ENCODE data around the gene EYS.

The EYS gene

DNA sequence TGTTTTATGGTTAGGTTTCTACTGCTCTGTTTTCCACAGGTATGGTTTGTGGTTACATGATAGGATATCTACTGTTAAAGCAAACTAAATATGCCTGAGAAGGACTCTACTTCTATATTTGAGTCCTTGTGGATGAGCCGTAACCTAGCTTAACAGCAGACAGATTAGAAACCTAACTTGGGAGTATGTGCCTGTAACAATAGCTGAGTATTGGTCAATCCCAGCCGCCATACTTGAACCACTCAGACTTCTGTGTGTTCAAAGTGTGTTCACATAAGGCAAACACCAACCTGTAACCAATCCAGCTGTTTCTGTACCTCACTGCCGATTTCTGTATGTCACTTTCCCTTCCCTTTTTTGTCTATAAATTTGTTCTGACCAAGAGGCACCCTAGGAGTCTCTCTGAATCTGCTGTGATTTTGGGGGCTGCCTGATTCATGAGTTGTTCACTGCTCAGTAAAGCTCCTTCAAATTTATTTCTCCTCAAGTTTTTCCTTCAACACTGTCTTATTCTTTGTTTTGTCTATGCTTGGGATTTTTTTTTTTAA, 2034.4 kb downstream of the EYS start:
- no peak for DNase-seq (ENCODE audit: low read depth in 2 of 2)

DNA sequence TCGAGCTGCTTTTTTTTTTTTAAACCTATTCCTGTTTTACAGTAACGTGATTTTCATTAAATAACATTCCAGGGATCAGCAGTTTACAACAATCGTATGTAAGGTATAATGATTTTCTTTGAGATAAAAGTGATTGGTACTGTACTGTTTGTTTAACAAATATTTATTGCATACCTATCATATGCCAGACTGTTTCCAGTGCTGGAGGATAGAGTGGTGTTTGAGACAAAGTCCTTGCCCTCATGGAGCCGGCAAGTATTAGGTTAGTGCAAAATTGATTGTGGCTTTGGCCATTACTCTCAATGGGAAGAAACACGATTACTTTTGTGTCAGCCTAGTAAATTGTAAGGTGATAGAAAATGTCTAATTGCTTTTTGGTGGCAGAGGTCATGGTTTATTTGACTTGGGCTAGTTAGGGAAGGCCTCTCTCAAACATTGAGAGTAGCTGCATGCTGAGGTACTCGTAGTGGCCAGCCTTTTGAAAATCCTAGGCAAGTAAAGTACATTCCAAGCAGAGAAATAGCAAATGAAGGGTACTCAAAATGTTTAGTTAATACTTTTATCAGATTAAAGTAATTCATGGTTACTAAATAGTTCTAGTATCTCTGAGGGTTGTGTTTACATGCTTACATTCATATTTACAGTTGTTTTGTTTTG, 2035.8 kb downstream of the EYS start:
- no peak for DNase-seq (ENCODE audit: low read depth in 2 of 2)
